GM06990 (cell line): ENCODE measurements around the gene PERP.
"Not testable (repeated sequence)": the region's sequence is repeated elsewhere in the genome, so short reads cannot be mapped to it uniquely, and the experiment has no call there.

Experiments
- DNase-seq: peaks from one replicate; pipeline ENCODE4 v3.0.0-alpha.2; 2011; ENCODE audit not compliant: insufficient read length; ENCODE audit errors: extremely low read depth
- H3K27me3 ChIP-seq: replicated peaks from 2 replicates; pipeline ENCODE4 v1.6.0; 2011; ENCODE audit warnings: low read length; ENCODE audit not compliant: control insufficient read depth, insufficient read depth
- H3K36me3 ChIP-seq: 2 replicates; pipeline ENCODE4 v1.5.1; 2011; ENCODE audit warnings: low read length; ENCODE audit not compliant: control insufficient read depth, insufficient read depth
- H3K4me3 ChIP-seq: replicated peaks from 2 replicates; pipeline ENCODE4 v1.5.1; 2011; ENCODE audit warnings: low read depth, mild to moderate bottlenecking, control low read depth, low read length
- CTCF ChIP-seq: IDR thresholded peaks from 2 replicates; pipeline ENCODE4 v1.5.1; 2011; ENCODE audit warnings: low read length, control low read depth, mild to moderate bottlenecking, inconsistent platforms; ENCODE audit not compliant: insufficient read depth, poor library complexity, severe bottlenecking

The PERP gene

GRCh38 chr6:138129190-138129589 lies 22.0 kb upstream of the PERP start:
- no peak for TF ChIP-seq CTCF
- Histone ChIP-seq H3K4me3 (no peak overlapping the region), H3K36me3 (no peaks in the 10 kb centered on the region), H3K27me3 (no peaks in the 10 kb centered on the region)
- no peak for DNase-seq

GRCh38 chr6:138128096-138128495 lies 20.9 kb upstream of the PERP start:
- Histone ChIP-seq H3K27me3 (peaks cover 1% of the 10 kb centered on the region; the same call in 1 of the 2 replicates), H3K4me3 (no peak overlapping the region), H3K36me3 (no peaks in the 10 kb centered on the region)
- DNase-seq = no peak
- no peak for TF ChIP-seq CTCF

- no peak for TF ChIP-seq CTCF
- no peak overlapping the region for H3K4me3 ChIP-seq
- peaks cover 1% of the 10 kb centered on the region for H3K27me3 ChIP-seq
- DNase-seq = no peak
- no peaks in the 10 kb centered on the region for H3K36me3 ChIP-seq
Observed at GRCh38 chr6:138124096-138124495, 16.9 kb upstream of the PERP start.

- DNase-seq = no peak
- H3K36me3 ChIP-seq = no peaks in the 10 kb centered on the region
- no peak overlapping the region for H3K4me3 ChIP-seq
- TF ChIP-seq CTCF = no peak
- H3K27me3 ChIP-seq = peaks cover 1% of the 10 kb centered on the region
Observed at GRCh38 chr6:138119976-138120375, 12.8 kb upstream of the PERP start.

- not testable (repeated sequence) for H3K36me3 ChIP-seq, H3K4me3 ChIP-seq, DNase-seq, H3K27me3 ChIP-seq
Observed at GRCh38 chr6:138119229-138119628, 12.0 kb upstream of the PERP start.

GRCh38 chr6:138117376-138117914 lies 10.2 kb upstream of the PERP start:
- no peak for TF ChIP-seq CTCF
- no peak for DNase-seq
- Histone ChIP-seq H3K27me3 (no peaks in the 10 kb centered on the region; the same call in none of the 2 replicates), H3K4me3 (no peak overlapping the region), H3K36me3 (no peaks in the 10 kb centered on the region)
